ENCODE results near the gene C1orf226. TPM values are rescaled to one million over a fixed set of nuclear protein-coding genes. Genes with fewer than 3 reads are reported as not detected.
A peak's percentile ranks its signal among the peaks of the same experiment; 100 is the strongest.

Gene C1orf226
- total RNA-seq, 2 experiments from 2014 or later: 0.12 to 0.17 TPM

DNA sequence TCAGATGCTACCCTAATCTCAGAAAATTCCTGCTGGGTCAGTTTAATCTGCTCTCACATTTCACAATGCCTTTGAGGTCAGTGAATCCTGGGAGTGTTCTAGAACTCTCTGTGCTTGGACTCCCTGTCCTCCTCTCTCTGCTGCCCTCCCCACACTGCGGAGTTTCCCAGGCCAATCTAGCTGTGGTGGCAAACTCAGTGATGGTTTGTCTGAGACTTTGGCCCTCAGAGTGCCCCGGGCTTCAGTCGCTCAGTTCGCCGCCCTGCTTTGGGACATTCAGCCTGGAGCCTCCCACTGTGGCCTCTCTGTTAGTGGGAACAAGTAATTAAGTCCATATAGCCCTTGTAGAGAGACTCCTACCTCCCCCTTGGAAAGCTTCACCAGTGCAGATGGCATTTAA, 7.1 kb downstream of the C1orf226 start:
- CTCF ChIA-PET: interaction anchor here (1.9 kb wide), 1 partner anchor 332 kb away, joined by 10 read pairs; no protein-coding TSS in a partner anchor
- no peaks in the 10 kb centered on the region for H3K9me3 Mint-ChIP-seq
- H3K4me3 Mint-ChIP-seq: no peak overlapping the region
- intact Hi-C loops (cut with micrococcal nuclease): no loop called here
- H3K4me1 Mint-ChIP-seq (ENCODE audit: low read depth): no peaks in the 10 kb centered on the region
- peaks cover 14% of the 10 kb centered on the region for H3K27me3 Mint-ChIP-seq (ENCODE audit: low read depth)
- H3K27ac Mint-ChIP-seq: no peak overlapping the region
- DNase-seq: no peak
- H3K36me3 Mint-ChIP-seq (ENCODE audit: low read depth): no peaks in the 10 kb centered on the region

DNA sequence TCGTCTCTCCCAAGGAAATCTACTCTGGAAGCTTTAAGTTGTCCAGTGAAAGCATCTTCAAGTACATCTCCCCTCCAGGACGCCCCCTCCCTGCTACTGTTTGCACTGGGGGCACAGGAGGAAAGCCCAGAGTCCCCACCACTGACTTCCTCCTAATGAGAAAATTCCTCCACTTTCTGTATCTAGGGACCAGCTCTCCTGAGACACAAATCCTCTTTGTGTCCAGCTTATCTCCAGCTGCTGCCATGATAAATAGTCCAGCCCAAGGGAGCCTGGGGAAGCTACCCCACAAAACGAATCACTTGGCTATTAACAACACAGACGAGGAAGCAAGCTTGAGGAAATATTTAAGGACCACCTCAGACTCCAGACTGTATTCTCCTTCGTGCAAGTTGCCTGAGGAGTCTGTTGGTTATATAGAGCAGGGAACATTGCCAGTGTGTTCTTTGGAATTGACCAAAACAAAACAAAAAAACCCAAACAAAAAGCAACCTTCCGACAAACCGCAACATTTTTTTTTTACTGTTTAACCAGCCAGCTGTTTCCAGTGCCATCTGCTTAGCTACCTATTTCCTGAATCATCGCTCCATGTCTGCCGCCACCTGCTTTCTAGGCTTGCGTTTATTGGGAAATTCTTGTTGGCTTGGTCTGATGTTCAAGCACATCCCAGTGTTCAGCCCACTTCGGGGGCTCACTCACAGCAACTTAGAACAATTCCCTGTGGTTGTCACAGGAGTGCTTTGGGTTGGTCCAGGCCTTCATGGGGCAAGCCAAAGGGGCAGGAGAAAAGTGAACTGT, 7.7 kb downstream of the C1orf226 start:
- CTCF ChIA-PET: interaction anchor here (1.9 kb wide), 1 partner anchor 333 kb away, joined by 10 read pairs; no protein-coding TSS in a partner anchor
- no peak for DNase-seq
- Mint-ChIP-seq H3K27ac (no peak overlapping the region), H3K27me3 (ENCODE audit: low read depth) (peaks cover 14% of the 10 kb centered on the region), H3K36me3 (ENCODE audit: low read depth) (no peaks in the 10 kb centered on the region), H3K9me3 (no peaks in the 10 kb centered on the region), H3K4me3 (no peak overlapping the region), H3K4me1 (ENCODE audit: low read depth) (no peaks in the 10 kb centered on the region)
- intact Hi-C loops (cut with micrococcal nuclease): no loop called here

GRCh38 chr1:162389971-162390370, 8.4 kb downstream of the C1orf226 start:
- H3K9me3 Mint-ChIP-seq: no peaks in the 10 kb centered on the region
- H3K4me3 Mint-ChIP-seq: no peak overlapping the region
- H3K27ac Mint-ChIP-seq: no peak overlapping the region
- H3K36me3 Mint-ChIP-seq (ENCODE audit: low read depth): no peaks in the 10 kb centered on the region
- DNase-seq: no peak
- intact Hi-C loops (cut with micrococcal nuclease): loop anchor here (10.0 kb wide), 1 partner anchor 235 kb away; no protein-coding TSS in a partner anchor
- H3K27me3 Mint-ChIP-seq (ENCODE audit: low read depth): peaks cover 14% of the 10 kb centered on the region
- CTCF ChIA-PET: interaction anchor here (1.3 to 1.9 kb wide), 2 partner anchors 17 to 334 kb away, joined by 4 to 10 read pairs; no protein-coding TSS in a partner anchor
- H3K4me1 Mint-ChIP-seq (ENCODE audit: low read depth): no peaks in the 10 kb centered on the region

DNA sequence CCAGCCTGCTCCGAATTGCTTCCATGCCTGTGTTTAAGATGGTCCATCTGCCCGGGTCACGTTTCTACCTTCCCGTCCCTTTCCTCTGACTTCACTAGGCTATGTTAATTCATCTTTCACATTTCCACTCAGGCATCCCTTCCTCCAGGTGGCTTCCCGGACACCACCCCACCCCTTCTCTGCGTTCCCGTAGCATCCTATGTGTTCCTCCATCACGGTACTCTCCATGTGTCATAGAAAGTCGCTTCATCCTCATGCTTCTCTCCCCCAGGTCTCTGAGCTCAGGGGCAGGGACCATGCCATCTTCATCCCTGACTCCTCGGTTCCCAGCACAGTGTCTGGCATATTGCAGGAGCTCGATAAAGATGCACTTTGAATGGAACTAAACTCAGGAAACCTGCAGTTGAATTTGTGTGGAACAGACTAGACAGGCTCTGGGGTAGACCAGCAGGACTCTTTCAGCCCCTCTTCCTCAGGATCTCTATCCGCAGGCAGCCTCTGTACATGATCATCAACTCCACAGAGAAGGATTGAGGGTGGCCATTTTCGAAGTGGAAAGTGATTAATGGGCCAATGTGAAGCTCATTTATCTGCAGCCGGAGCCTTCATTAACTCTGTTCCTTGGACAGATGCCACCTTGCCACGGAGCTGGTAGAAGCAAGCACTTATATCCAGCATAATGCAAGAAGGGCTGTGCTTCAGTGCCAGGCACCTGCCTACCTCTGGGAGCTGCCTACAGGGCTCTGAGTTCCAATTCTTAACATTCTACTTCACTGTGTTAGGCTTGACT, 9.1 kb downstream of the C1orf226 start:
- Mint-ChIP-seq H3K27ac (no peak overlapping the region), H3K9me3 (no peaks in the 10 kb centered on the region), H3K27me3 (ENCODE audit: low read depth) (peaks cover 14% of the 10 kb centered on the region), H3K36me3 (ENCODE audit: low read depth) (no peaks in the 10 kb centered on the region), H3K4me1 (ENCODE audit: low read depth) (no peaks in the 10 kb centered on the region), H3K4me3 (no peak overlapping the region)
- intact Hi-C loops (cut with micrococcal nuclease): loop anchor here (10.0 kb wide), 1 partner anchor 236 kb away; no protein-coding TSS in a partner anchor
- CTCF ChIA-PET: interaction anchor here (1.2 to 2.1 kb wide), 5 partner anchors 10 to 334 kb away, joined by 3 to 10 read pairs (median 4); no protein-coding TSS in a partner anchor
- no peak for DNase-seq

DNA sequence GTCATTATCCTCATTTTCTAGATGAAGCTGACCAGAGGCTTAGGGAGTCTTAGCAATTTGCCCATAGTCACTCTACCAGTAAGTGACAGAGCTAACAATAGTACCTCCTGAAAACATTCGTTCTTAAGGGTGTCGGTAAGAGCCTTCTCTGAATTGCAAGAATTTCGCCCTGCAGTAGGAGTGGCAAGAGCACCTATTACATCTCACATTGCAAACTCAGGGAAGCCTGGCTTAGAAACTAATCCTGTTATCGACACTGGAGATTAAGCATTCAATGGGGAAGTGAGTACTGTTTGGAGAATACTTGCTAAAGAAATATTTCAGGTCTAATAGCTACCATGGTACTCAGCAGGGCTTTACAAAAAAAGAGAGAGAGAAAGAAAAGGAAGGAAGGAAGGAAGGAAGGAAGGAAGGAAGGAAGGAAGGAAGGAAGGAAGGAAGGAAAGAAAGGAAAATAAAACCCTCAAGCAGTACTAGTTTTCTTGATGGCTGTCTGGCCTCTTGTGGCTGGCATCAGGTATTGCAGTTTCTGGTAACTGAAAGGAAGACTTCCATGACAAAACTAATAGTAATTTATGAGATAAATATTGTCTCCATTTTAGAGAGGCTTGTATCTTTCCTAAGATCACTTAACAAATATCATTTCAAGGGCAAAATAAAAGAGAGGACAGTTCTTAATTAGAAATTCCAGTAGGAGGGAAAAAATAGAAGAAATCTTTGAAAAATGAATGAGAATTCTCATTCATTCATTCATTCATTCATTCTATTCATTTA, 10.4 kb downstream of the C1orf226 start:
- Mint-ChIP-seq H3K27ac (no peak overlapping the region), H3K36me3 (ENCODE audit: low read depth) (no peaks in the 10 kb centered on the region), H3K4me1 (ENCODE audit: low read depth) (no peaks in the 10 kb centered on the region), H3K9me3 (no peaks in the 10 kb centered on the region), H3K27me3 (ENCODE audit: low read depth) (peaks cover 14% of the 10 kb centered on the region), H3K4me3 (no peak overlapping the region)
- CTCF ChIA-PET: interaction anchor here (0.6 to 2.1 kb wide), 8 partner anchors 11 to 433 kb away, joined by 3 to 6 read pairs (median 4); no protein-coding TSS in a partner anchor
- peak; percentile 48 for DNase-seq
- intact Hi-C loops (cut with micrococcal nuclease): loop anchor here (1.0 to 10.0 kb wide), 3 partner anchors 237 to 600 kb away; no protein-coding TSS in a partner anchor

DNA sequence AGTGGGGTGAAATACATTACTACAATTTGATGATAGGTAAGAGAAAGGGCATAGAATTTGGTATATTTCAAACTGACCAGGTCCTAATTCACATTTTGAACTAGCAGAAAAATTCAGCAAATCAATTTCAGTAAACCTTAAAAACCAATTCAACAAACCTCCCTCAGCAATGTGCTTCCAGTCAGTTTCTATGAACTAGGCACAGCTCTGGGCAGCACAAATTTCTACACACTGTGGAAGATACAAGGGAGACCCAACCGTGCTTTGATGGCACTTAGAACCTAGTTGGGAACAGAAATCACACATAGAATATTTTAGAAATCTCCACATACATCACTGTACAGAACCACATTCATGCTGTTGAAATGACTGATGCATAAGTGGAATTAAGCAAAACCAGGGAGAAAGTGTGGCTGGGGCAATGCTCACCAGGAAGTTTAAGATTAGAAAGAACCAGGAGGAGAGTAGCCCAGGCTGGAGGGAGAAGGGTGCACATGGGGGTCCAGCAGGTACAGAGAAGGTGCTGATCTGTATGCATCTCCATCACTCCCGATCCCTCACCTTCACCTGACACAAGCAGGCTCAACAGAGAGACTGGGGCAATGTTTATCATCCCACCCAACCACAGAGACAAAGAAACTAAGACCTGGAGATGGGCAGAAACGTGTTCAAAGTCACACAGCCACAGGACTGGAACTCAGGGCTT, 14.8 kb downstream of the C1orf226 start:
- no peaks in the 10 kb centered on the region for H3K9me3 Mint-ChIP-seq
- H3K27ac Mint-ChIP-seq: no peak overlapping the region
- intact Hi-C loops (cut with micrococcal nuclease): loop anchor here (10.0 kb wide), 1 partner anchor 242 kb away; no protein-coding TSS in a partner anchor
- no peaks in the 10 kb centered on the region for H3K4me1 Mint-ChIP-seq (ENCODE audit: low read depth)
- H3K36me3 Mint-ChIP-seq (ENCODE audit: low read depth): no peaks in the 10 kb centered on the region
- CTCF ChIA-PET: interaction anchor here (1.1 kb wide), 1 partner anchor 39 kb away, joined by 4 read pairs; no protein-coding TSS in a partner anchor
- peaks cover 11% of the 10 kb centered on the region for H3K27me3 Mint-ChIP-seq (ENCODE audit: low read depth)
- no peak for DNase-seq
- no peak overlapping the region for H3K4me3 Mint-ChIP-seq

DNA sequence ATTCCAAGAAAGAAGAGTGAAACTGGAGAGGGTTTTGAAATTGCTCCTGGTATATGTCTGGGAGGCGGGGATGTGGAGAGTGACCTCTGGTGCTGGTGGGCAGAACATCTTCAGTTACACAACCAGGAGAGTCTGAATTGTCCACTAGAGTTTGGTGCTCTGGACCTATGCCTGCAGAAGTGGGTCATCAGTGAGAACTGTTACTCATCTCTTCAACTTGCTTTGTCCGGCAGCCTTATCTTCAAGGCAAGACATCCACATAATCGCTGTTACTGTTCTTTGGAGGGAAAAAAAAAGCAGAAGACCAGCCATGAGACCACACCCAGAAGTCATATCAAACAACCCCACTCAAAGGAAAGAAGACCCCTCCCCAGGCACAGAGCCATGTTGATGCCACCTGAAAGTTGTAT, 15.5 kb downstream of the C1orf226 start:
- no peak overlapping the region for H3K27ac Mint-ChIP-seq
- no peaks in the 10 kb centered on the region for H3K9me3 Mint-ChIP-seq
- H3K4me3 Mint-ChIP-seq: no peak overlapping the region
- intact Hi-C loops (cut with micrococcal nuclease): loop anchor here (10.0 kb wide), 1 partner anchor 242 kb away; no protein-coding TSS in a partner anchor
- H3K4me1 Mint-ChIP-seq (ENCODE audit: low read depth): no peaks in the 10 kb centered on the region
- H3K36me3 Mint-ChIP-seq (ENCODE audit: low read depth): no peaks in the 10 kb centered on the region
- peaks cover 11% of the 10 kb centered on the region for H3K27me3 Mint-ChIP-seq (ENCODE audit: low read depth)
- no peak for DNase-seq
- CTCF ChIA-PET: interaction anchor here (1.0 kb wide), 1 partner anchor 341 kb away, joined by 4 read pairs; no protein-coding TSS in a partner anchor

DNA sequence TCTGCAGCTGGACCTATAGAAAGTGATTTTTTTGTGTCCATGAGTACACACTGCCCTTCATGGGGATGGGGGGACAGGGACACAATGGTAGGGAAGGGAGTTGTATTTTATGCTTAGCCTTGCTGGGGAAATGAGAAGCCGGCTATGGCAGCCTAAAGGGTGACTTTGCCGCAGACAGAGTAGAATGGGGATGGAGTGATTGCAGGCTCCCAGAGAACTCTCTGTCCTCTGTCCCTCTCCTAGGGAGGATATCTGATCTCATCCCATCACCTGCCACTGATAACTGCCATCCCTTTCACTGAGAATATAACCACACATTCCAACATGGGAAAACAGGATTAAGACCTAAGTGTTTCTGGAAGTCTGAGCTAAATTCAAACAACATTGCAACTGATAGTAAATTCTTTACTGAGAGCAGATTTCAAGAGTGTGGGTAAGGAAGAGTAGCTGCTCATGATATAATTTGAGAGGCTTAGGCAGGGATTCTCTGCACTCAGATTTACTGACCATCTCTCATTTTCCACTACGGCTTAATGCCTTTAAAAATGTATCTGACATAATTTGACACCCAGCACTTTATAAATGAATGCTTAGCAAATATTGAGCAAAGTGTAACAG, 16.5 kb downstream of the C1orf226 start:
- CTCF ChIA-PET: interaction anchor here (1.0 kb wide), 2 partner anchors 342 to 345 kb away, joined by 3 to 4 read pairs; no protein-coding TSS in a partner anchor
- Mint-ChIP-seq H3K4me1 (ENCODE audit: low read depth) (no peaks in the 10 kb centered on the region), H3K9me3 (no peaks in the 10 kb centered on the region), H3K4me3 (no peak overlapping the region), H3K27me3 (ENCODE audit: low read depth) (peaks cover 14% of the 10 kb centered on the region), H3K36me3 (ENCODE audit: low read depth) (no peaks in the 10 kb centered on the region), H3K27ac (no peak overlapping the region)
- intact Hi-C loops (cut with micrococcal nuclease): loop anchor here (10.0 kb wide), 1 partner anchor 243 kb away; no protein-coding TSS in a partner anchor
- DNase-seq: no peak

GRCh38 chr1:162398999-162399580, 17.6 kb downstream of the C1orf226 start:
- no peaks in the 10 kb centered on the region for H3K4me1 Mint-ChIP-seq (ENCODE audit: low read depth)
- intact Hi-C loops (cut with micrococcal nuclease): loop anchor here (10.0 kb wide), 1 partner anchor 244 kb away; no protein-coding TSS in a partner anchor
- CTCF ChIA-PET: no interaction called here
- H3K27me3 Mint-ChIP-seq (ENCODE audit: low read depth): peaks cover 14% of the 10 kb centered on the region
- H3K4me3 Mint-ChIP-seq: no peak overlapping the region
- H3K27ac Mint-ChIP-seq: no peak overlapping the region
- H3K9me3 Mint-ChIP-seq: no peaks in the 10 kb centered on the region
- DNase-seq: no peak
- no peaks in the 10 kb centered on the region for H3K36me3 Mint-ChIP-seq (ENCODE audit: low read depth)

- Mint-ChIP-seq H3K9me3 (no peaks in the 10 kb centered on the region), H3K36me3 (ENCODE audit: low read depth) (no peaks in the 10 kb centered on the region), H3K27ac (no peak overlapping the region), H3K4me1 (ENCODE audit: low read depth) (no peaks in the 10 kb centered on the region), H3K27me3 (ENCODE audit: low read depth) (peaks cover 17% of the 10 kb centered on the region), H3K4me3 (no peak overlapping the region)
- intact Hi-C loops (cut with micrococcal nuclease): no loop called here
- no peak for DNase-seq
- CTCF ChIA-PET: no interaction called here
Observed at GRCh38 chr1:162400790-162401355, 19.3 kb downstream of the C1orf226 start.

Measured in activated naive CD4-positive, alpha-beta T cell treated with anti-CD3 and anti-CD28 coated beads for 36 hours (primary cell).